Bronchial epithelial cell (primary cell): ENCODE data around the gene S100PBP. TPM values are rescaled to one million over a fixed set of nuclear protein-coding genes. Genes with fewer than 3 reads are reported as not detected.
A peak's percentile ranks its signal among the peaks of the same experiment; 100 is the strongest.

Experiments used
- DNase-seq: peaks from one replicate; pipeline ENCODE4 v3.0.0-alpha.2; 2010; ENCODE audit warnings: low read depth
- FAIRE-seq: peaks from 2 replicates; lab custom pipeline; 2011; peaks lifted over from hg19 to GRCh38; lab: Jason Lieb, UNC
- H3K27me3 ChIP-seq: 2 replicates; pipeline ENCODE4 v1.5.1; 2011; ENCODE audit warnings: low read length; ENCODE audit not compliant: control insufficient read depth, insufficient read depth
- H3K36me3 ChIP-seq: 2 replicates; pipeline ENCODE4 v1.5.1; 2011; ENCODE audit warnings: low read length; ENCODE audit not compliant: control insufficient read depth, insufficient read depth
- H3K4me3 ChIP-seq: 2 replicates; pipeline ENCODE4 v1.5.1; 2011; ENCODE audit warnings: mild to moderate bottlenecking, low read depth, low read length, control low read depth
- total RNA-seq: library from RNA; depleted of rRNA; stranded (reverse); fragments of >200 nt; gene quantifications from 2 replicates; pipeline ENCODE4 v1.2.1, GENCODE V29; 2014
- TF ChIP-seq, protein P1 (sequence below): IDR thresholded peaks from 2 replicates; pipeline ENCODE4 v1.5.1; 2011; ENCODE audit warnings: mild to moderate bottlenecking, moderate library complexity, low read length, control low read depth, inconsistent platforms; ENCODE audit not compliant: insufficient read depth, severe bottlenecking

The S100PBP gene
- total RNA-seq, 1 donor from 2014 or later, result 20.5 TPM

DNA sequence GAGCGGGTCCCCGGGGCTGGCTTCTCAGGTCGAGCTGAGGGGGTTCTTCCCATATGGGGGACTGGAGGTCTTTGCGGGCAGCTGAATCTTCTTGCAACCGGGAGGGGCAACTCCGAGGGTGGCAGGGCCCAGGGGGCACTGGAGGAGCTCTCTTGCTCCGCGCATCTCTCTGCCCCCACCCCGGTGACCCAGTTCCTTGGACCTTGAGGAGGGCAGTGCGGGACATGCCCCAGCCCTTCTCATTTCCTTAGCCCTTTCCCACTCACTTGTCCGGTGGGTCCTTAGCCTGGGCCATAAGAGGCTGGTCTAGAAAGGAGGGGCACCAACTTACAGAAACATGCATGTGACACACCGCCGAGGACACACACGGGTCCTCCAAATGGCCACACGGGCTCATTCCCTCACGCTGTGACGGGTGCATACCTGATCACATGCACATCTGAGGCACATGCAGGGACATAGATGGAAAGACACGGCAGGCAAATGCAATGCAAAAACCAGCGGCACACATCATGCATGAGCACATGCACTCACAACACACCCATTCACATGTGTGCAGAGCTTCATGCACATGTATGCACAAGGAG is 69.5 kb downstream of the S100PBP start:
- Histone ChIP-seq H3K4me3 (no peak overlapping the region), H3K27me3 (peaks cover 13% of the 10 kb centered on the region), H3K36me3 (no peaks in the 10 kb centered on the region)
- peak; percentile 18 for FAIRE-seq
- TF ChIP-seq, protein P1, sequence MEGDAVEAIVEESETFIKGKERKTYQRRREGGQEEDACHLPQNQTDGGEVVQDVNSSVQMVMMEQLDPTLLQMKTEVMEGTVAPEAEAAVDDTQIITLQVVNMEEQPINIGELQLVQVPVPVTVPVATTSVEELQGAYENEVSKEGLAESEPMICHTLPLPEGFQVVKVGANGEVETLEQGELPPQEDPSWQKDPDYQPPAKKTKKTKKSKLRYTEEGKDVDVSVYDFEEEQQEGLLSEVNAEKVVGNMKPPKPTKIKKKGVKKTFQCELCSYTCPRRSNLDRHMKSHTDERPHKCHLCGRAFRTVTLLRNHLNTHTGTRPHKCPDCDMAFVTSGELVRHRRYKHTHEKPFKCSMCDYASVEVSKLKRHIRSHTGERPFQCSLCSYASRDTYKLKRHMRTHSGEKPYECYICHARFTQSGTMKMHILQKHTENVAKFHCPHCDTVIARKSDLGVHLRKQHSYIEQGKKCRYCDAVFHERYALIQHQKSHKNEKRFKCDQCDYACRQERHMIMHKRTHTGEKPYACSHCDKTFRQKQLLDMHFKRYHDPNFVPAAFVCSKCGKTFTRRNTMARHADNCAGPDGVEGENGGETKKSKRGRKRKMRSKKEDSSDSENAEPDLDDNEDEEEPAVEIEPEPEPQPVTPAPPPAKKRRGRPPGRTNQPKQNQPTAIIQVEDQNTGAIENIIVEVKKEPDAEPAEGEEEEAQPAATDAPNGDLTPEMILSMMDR, result no peak
- DNase-seq, result no peak

DNA sequence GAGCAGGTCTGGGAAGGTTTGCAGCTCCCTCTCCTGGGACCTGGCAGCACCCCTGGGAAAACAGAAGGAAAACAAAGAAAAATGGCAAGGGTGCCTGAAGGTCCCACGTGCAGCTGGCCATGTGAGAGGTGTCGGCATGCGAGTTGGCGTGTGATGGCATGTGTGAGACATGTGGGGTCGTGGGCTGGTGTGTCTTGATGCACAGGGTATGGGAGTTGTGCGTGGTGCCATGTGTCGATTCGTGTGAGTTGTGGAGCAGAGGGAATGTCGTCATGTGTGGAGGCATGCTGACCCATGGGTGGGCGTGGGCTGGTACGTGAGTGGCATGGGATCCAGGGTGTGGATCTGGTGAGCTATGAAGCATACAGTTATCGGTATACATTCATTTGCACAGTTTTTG is 70.2 kb downstream of the S100PBP start:
- peak; percentile 18 for FAIRE-seq
- no peak for DNase-seq
- TF ChIP-seq, protein P1, result no peak
- no peak overlapping the region for H3K4me3 ChIP-seq
- H3K27me3 ChIP-seq, result peaks cover 16% of the 10 kb centered on the region
- no peaks in the 10 kb centered on the region for H3K36me3 ChIP-seq

GRCh38 chr1:32888134-32888533 is 70.7 kb downstream of the S100PBP start:
- TF ChIP-seq, protein P1, result no peak
- H3K27me3 ChIP-seq, result peaks cover 16% of the 10 kb centered on the region
- no peak for FAIRE-seq

DNA sequence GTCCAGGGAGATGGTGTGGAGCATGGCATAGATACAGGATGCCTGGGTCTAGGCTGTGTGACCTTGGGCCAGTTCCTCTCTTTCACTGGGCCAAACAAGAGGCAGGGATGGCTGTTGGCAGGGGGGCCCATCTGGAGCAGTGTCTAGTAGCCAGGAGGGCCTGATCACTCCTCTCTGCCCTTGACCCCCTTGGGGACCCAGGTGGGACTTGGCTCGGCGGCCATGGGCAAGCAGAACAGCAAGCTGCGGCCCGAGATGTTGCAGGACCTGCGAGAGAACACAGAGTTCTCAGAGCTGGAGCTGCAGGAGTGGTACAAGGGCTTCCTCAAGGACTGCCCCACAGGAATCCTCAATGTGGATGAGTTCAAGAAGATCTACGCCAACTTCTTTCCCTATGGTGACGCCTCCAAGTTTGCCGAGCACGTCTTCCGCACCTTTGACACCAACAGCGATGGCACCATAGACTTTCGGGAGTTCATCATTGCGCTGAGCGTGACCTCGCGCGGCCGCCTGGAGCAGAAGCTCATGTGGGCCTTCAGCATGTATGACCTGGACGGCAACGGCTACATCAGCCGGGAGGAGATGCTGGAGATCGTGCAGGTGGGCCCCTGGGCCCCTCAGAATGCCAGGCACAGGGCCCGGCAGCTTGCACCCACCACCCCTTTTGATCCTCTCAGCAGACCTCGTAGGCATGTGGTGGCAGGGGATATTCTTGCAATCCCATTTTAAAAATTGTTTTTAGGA is 71.4 kb downstream of the S100PBP start:
- TF ChIP-seq, protein P1, result no peak
- H3K36me3 ChIP-seq, result no peaks in the 10 kb centered on the region
- DNase-seq (no peak), FAIRE-seq (no peak)
- peaks cover 16% of the 10 kb centered on the region for H3K27me3 ChIP-seq
- no peak overlapping the region for H3K4me3 ChIP-seq

More at GRCh38 chr1:32888134-32888533, 70.7 kb downstream of the S100PBP start:
- DNase-seq, result no peak
- Histone ChIP-seq H3K4me3 (no peak overlapping the region), H3K36me3 (no peaks in the 10 kb centered on the region)

DNA sequence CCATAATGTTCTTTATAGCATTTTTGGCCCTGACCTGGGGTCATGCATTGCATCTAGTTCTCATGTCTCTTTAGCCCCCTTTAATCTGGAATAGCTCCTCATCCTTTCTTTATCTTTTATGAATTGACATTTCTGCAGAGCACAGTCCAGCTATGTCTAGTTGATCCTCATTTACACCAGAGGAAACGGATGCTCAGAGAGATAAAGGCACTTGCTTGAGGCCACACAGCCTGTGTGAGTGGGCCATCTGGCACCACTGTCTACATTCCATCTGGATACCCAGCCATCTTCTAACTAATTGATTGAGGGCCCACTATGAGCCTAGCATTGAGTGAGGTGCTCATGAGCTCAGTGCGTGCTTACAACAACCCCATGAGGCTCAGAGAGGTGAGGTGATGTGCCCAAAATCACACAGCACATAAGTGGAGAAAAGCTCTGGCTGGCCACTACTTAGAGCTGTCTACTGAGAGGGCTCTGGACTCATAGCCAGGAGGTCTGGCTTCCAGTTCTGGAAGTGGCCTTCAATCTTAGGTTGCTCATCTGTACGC is 72.4 kb downstream of the S100PBP start:
- TF ChIP-seq, protein P1, result no peak
- peaks cover 1% of the 10 kb centered on the region for H3K36me3 ChIP-seq
- DNase-seq (no peak), FAIRE-seq (no peak)
- H3K4me3 ChIP-seq, result no peak overlapping the region
- H3K27me3 ChIP-seq, result peaks cover 12% of the 10 kb centered on the region
